ENCODE data around the gene CCDC70.

Gene CCDC70

DNA sequence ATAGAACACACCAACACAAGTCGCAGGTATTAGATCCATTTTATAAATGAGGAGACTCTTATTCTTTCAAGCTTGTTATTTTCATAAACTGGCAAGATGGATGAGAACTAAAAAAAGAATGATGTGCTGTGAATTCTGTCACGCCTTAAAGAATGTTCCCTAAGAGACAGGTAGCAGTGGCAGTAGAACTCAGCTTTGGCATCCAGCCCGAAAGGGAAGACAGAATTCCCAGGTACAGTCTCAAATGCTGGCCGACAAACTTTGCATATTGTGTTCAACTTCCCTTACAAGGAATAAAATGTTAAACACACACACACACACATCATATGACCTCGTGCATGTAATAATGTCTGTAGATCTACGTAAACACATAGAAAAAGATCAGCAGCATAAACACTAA is 20.0 kb upstream of the CCDC70 start:
- H3F3A ChIP-seq (ENCODE audit: control insufficient read depth, insufficient read depth), result no peaks in the 10 kb centered on the region
- peaks cover 8% of the 10 kb centered on the region for H3K4me1 ChIP-seq (ENCODE audit: control insufficient read depth, low read length)
- no peaks in the 10 kb centered on the region for H3K9me2 ChIP-seq (replicated peaks; ENCODE audit: control insufficient read depth, low read length)
- TF ChIP-seq EZH2phosphoT487 (IDR thresholded peaks at IDR 0.05; ENCODE audit: borderline replicate concordance, low read length), result no peak
- TF ChIP-seq, protein P1, sequence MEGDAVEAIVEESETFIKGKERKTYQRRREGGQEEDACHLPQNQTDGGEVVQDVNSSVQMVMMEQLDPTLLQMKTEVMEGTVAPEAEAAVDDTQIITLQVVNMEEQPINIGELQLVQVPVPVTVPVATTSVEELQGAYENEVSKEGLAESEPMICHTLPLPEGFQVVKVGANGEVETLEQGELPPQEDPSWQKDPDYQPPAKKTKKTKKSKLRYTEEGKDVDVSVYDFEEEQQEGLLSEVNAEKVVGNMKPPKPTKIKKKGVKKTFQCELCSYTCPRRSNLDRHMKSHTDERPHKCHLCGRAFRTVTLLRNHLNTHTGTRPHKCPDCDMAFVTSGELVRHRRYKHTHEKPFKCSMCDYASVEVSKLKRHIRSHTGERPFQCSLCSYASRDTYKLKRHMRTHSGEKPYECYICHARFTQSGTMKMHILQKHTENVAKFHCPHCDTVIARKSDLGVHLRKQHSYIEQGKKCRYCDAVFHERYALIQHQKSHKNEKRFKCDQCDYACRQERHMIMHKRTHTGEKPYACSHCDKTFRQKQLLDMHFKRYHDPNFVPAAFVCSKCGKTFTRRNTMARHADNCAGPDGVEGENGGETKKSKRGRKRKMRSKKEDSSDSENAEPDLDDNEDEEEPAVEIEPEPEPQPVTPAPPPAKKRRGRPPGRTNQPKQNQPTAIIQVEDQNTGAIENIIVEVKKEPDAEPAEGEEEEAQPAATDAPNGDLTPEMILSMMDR (IDR thresholded peaks at IDR 0.05; ENCODE audit: low read depth, low read length, poor library complexity, severe bottlenecking), result no peak
- no peaks in the 10 kb centered on the region for H3K9me3 ChIP-seq (ENCODE audit: control insufficient read depth, insufficient read depth, low read length)
- no peaks in the 10 kb centered on the region for H3K79me2 ChIP-seq (ENCODE audit: control insufficient read depth, low read length)
- H3K36me3 ChIP-seq (ENCODE audit: control insufficient read depth, low read length), result no peaks in the 10 kb centered on the region
- H3K27ac ChIP-seq (ENCODE audit: low read depth, low read length), result no peak overlapping the region
- no peak overlapping the region for H3K4me2 ChIP-seq (ENCODE audit: low read length)
- no peak overlapping the region for H3K4me3 ChIP-seq (ENCODE audit: low read length)
- no peaks in the 10 kb centered on the region for H3K27me3 ChIP-seq (ENCODE audit: control insufficient read depth, low read length)
- no peaks in the 10 kb centered on the region for H4K20me1 ChIP-seq (ENCODE audit: control insufficient read depth, insufficient read depth, low read depth, low read length)

DNA sequence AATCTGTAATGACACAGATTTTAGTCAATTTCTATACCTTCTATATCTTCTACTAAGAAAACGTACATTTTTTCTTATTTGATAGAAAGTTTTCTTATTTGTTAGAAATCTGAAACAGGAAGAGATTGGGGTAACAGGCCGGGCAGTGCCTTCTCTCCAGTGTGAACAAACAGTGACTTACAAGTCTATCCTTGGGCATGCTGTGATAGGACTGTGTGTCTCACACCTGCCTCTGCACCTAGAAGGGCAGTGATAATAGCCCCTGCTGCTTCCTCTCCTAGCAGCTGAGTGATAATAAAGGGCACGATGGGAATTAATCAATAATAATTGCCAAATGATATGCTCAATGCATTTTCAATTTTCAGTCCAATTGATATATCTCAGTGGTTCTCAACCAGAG is 18.2 kb upstream of the CCDC70 start:
- H3K9me2 ChIP-seq (replicated peaks; ENCODE audit: control insufficient read depth, low read length), result no peaks in the 10 kb centered on the region
- no peaks in the 10 kb centered on the region for H4K20me1 ChIP-seq (ENCODE audit: control insufficient read depth, insufficient read depth, low read depth, low read length)
- H3K4me1 ChIP-seq (ENCODE audit: control insufficient read depth, low read length), result peaks cover 8% of the 10 kb centered on the region
- no peaks in the 10 kb centered on the region for H3K27me3 ChIP-seq (ENCODE audit: control insufficient read depth, low read length)
- no peak overlapping the region for H3K4me3 ChIP-seq (ENCODE audit: low read length)
- H3K36me3 ChIP-seq (ENCODE audit: control insufficient read depth, low read length), result no peaks in the 10 kb centered on the region
- no peaks in the 10 kb centered on the region for H3F3A ChIP-seq (ENCODE audit: control insufficient read depth, insufficient read depth)
- H3K27ac ChIP-seq (ENCODE audit: low read depth, low read length), result no peak overlapping the region
- TF ChIP-seq, protein P1 (IDR thresholded peaks at IDR 0.05; ENCODE audit: low read depth, low read length, poor library complexity, severe bottlenecking), result no peak
- no peak for TF ChIP-seq EZH2phosphoT487 (IDR thresholded peaks at IDR 0.05; ENCODE audit: borderline replicate concordance, low read length)
- no peak overlapping the region for H3K4me2 ChIP-seq (ENCODE audit: low read length)
- H3K9me3 ChIP-seq (ENCODE audit: control insufficient read depth, insufficient read depth, low read length), result no peaks in the 10 kb centered on the region
- H3K79me2 ChIP-seq (ENCODE audit: control insufficient read depth, low read length), result no peaks in the 10 kb centered on the region

DNA sequence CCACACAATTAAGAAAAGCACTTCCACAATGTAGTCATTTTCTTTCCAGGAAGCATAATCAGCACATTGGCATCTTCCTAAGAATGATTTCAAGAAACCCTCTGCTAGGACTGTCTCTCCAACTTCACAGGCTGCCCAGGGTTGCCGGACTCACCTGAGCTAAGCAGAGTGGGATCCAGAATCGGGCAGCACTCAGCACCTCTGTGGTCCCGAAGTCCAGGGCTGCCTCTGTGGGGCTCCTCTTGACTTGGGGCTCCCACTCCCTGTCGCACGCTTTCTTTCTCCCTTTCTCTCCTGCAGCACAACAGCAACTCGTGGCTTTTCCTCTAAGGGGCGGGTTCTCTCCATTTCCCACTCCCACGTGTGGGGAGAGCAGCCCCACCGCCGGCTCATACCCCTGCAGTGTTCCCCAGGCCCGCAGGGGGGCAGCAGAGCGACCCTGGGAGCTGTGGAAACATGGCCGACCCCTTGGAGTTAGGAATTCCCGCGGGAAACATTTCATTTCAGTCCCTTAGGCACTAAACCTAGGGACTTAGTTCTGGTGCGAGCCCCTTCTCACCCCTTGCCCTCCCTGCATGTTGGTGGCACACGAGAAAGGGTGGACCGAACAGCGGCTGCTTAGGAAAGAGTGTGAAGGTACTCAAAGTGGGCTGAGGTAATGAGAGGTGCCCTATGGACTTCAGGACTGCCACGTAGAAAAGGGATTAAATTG is 16.8 kb upstream of the CCDC70 start, which contains the start of gene TMEM272:
TSS of gene TMEM272 (minus strand) at position 316 of the 712 bp plus-strand sequence. CDS start 6,647 bp downstream, outside the sequence.
- H3F3A ChIP-seq (ENCODE audit: control insufficient read depth, insufficient read depth), result no peaks in the 10 kb centered on the region
- no peaks in the 10 kb centered on the region for H3K36me3 ChIP-seq (ENCODE audit: control insufficient read depth, low read length)
- 0 out of 2 replicates have a peak within 1 kb of the TSS, but pooled peaks have one; percentile 11 for H3K4me3 ChIP-seq (ENCODE audit: low read length)
- H3K79me2 ChIP-seq (ENCODE audit: control insufficient read depth, low read length), result no peaks in the 10 kb centered on the region
- H3K27me3 ChIP-seq (ENCODE audit: control insufficient read depth, low read length), result no peaks in the 10 kb centered on the region
- H3K9me2 ChIP-seq (replicated peaks; ENCODE audit: control insufficient read depth, low read length), result no peaks in the 10 kb centered on the region
- H3K4me1 ChIP-seq (ENCODE audit: control insufficient read depth, low read length), result peaks cover 10% of the 10 kb centered on the region
- H3K4me2 ChIP-seq (ENCODE audit: low read length), result peak within 1 kb of the TSS; percentile 42
- no peak within 1 kb of the TSS for H3K27ac ChIP-seq (ENCODE audit: low read depth, low read length)
- no peaks in the 10 kb centered on the region for H3K9me3 ChIP-seq (ENCODE audit: control insufficient read depth, insufficient read depth, low read length)
- TF ChIP-seq EZH2phosphoT487 (IDR thresholded peaks at IDR 0.05; ENCODE audit: borderline replicate concordance, low read length), result no peak
- TF ChIP-seq, protein P1 (IDR thresholded peaks at IDR 0.05; ENCODE audit: low read depth, low read length, poor library complexity, severe bottlenecking), result peak; percentile 99
- no peaks in the 10 kb centered on the region for H4K20me1 ChIP-seq (ENCODE audit: control insufficient read depth, insufficient read depth, low read depth, low read length)
